Measurements from ENCODE around the gene MED12L.
A peak's percentile ranks its signal among the peaks of the same experiment; 100 is the strongest.

GRCh38 chr3:151290673-151291072 lies 205.2 kb downstream of the MED12L start:
- TF ChIP-seq, protein P1, sequence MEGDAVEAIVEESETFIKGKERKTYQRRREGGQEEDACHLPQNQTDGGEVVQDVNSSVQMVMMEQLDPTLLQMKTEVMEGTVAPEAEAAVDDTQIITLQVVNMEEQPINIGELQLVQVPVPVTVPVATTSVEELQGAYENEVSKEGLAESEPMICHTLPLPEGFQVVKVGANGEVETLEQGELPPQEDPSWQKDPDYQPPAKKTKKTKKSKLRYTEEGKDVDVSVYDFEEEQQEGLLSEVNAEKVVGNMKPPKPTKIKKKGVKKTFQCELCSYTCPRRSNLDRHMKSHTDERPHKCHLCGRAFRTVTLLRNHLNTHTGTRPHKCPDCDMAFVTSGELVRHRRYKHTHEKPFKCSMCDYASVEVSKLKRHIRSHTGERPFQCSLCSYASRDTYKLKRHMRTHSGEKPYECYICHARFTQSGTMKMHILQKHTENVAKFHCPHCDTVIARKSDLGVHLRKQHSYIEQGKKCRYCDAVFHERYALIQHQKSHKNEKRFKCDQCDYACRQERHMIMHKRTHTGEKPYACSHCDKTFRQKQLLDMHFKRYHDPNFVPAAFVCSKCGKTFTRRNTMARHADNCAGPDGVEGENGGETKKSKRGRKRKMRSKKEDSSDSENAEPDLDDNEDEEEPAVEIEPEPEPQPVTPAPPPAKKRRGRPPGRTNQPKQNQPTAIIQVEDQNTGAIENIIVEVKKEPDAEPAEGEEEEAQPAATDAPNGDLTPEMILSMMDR (IDR thresholded peaks at IDR 0.05) = peak in 2 of 4 experiments; percentile 12 to 15
- no peak for TF ChIP-seq EP300 (IDR thresholded peaks at IDR 0.05)
